ENCODE data around the gene GARNL3. TPM values are rescaled to one million over a fixed set of nuclear protein-coding genes. Genes with fewer than 3 reads are reported as not detected.

Gene GARNL3
- total RNA-seq, 4 donors from 2014 or later = 12.3 to 78.4 (median 23.7) TPM

- TF ChIP-seq CTCF (IDR thresholded peaks at IDR 0.05) (no peak), POLR2A (IDR thresholded peaks at IDR 0.05) (no peak)
- no peaks in the 10 kb centered on the region for H3K27me3 ChIP-seq
- no peak for DNase-seq
- peaks cover 0 to 15% (median 5%) of the 10 kb centered on the region in 4 donors for H3K4me1 ChIP-seq
- no peak overlapping the region for H3K27ac ChIP-seq
- H3K9me3 ChIP-seq = no peaks in the 10 kb centered on the region
- H3K4me3 ChIP-seq = no peak overlapping the region
- peaks cover 0 to 32% (median 0%) of the 10 kb centered on the region in 3 donors for H3K36me3 ChIP-seq
These were observed 163.8 kb downstream of the GARNL3 start for GRCh38 chr9:127428348-127428747.

GRCh38 chr9:127430415-127430814, 165.8 kb downstream of the GARNL3 start:
- H3K27me3 ChIP-seq = no peaks in the 10 kb centered on the region
- H3K9me3 ChIP-seq = no peaks in the 10 kb centered on the region
- TF ChIP-seq CTCF (IDR thresholded peaks at IDR 0.05) (no peak), POLR2A (IDR thresholded peaks at IDR 0.05) (no peak)
- H3K36me3 ChIP-seq = peaks cover 0 to 52% (median 0%) of the 10 kb centered on the region in 3 donors
- DNase-seq = no peak
- no peak overlapping the region for H3K27ac ChIP-seq
- no peak overlapping the region for H3K4me3 ChIP-seq
- peaks cover 0 to 9% (median 0%) of the 10 kb centered on the region in 4 donors for H3K4me1 ChIP-seq

- H3K27ac ChIP-seq = no peak overlapping the region
These were observed 173.1 kb downstream of the GARNL3 start for GRCh38 chr9:127437497-127438264.

GRCh38 chr9:127438394-127438793, 173.8 kb downstream of the GARNL3 start:
- DNase-seq = no peak
- TF ChIP-seq CTCF (IDR thresholded peaks at IDR 0.05) (no peak), POLR2A (IDR thresholded peaks at IDR 0.05) (no peak)
- no peak overlapping the region for H3K27ac ChIP-seq
- no peaks in the 10 kb centered on the region for H3K9me3 ChIP-seq
- H3K27me3 ChIP-seq = no peaks in the 10 kb centered on the region
- H3K4me1 ChIP-seq = no peaks in the 10 kb centered on the region
- peaks cover 0 to 98% (median 0%) of the 10 kb centered on the region in 3 donors for H3K36me3 ChIP-seq
- H3K4me3 ChIP-seq = no peak overlapping the region

More at GRCh38 chr9:127437497-127438264, 173.1 kb downstream of the GARNL3 start:
- Histone ChIP-seq H3K4me3 (no peak overlapping the region), H3K36me3 (peaks cover 0 to 97% (median 0%) of the 10 kb centered on the region in 3 donors), H3K4me1 (no peaks in the 10 kb centered on the region), H3K9me3 (no peaks in the 10 kb centered on the region), H3K27me3 (no peaks in the 10 kb centered on the region)
- TF ChIP-seq POLR2A (IDR thresholded peaks at IDR 0.05) = no peak
- TF ChIP-seq CTCF (IDR thresholded peaks at IDR 0.05) = peak in 1 of 6 experiments; percentile 5
- DNase-seq = no peak

Other genes with a start within 250 kb of the GARNL3 start
- 10 to 100 TPM in 3 of 4 donors, 1 to 10 TPM in 1; 2.8 to 14.0 (median 11.3) TPM for gene ANGPTL2, start 142.1 kb upstream of the GARNL3 start, total RNA-seq
- gene SLC2A8, start 132.4 kb downstream of the GARNL3 start, total RNA-seq = 10 to 100 TPM in 3 of 4 donors, 1 to 10 TPM in 1; 7.4 to 58.1 (median 42.9) TPM
- 10 to 100 TPM; 12.7 to 47.9 (median 14.4) TPM for gene ZNF79, start 159.6 kb downstream of the GARNL3 start, total RNA-seq
- gene RPL12, start 186.6 kb downstream of the GARNL3 start, total RNA-seq = 1,000 to 10,000 TPM in 2 of 4 donors, 100 to 1,000 TPM in 2; 621 to 1,579 (median 999) TPM
- gene LRSAM1, start 186.7 kb downstream of the GARNL3 start, total RNA-seq = 10 to 100 TPM; 19.3 to 59.4 (median 35.3) TPM